ENCODE results near the gene PPFIA1. TPM values are rescaled to one million over a fixed set of nuclear protein-coding genes. Genes with fewer than 3 reads are reported as not detected.
"Not testable (repeated sequence)": the region's sequence is repeated elsewhere in the genome, so short reads cannot be mapped to it uniquely, and the experiment has no call there.

The PPFIA1 gene
- total and polyA plus RNA-seq, 3 donors from 2014 or later = 110 to 144 (median 125) TPM

DNA sequence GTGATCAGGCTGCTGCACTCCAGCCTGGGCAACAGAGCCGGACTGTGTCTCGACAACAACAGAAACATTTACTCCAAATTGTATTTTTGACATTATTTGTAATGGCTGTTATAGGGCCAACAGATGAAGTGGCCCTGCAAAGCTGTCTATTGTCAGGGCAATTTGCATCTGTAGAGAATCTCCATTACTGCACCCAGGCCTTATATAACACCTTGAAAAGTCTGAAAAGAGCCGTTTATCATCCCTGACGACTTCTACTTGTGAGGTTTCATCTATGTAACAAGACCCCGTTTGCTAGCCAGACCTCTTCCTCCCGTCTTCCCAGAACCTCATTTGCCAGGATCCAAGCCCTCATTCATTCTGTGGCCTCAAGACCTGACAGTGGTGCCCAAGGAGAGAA, 118.7 kb downstream of the PPFIA1 start:
- H3K27ac ChIP-seq = no peak overlapping the region
- TF ChIP-seq, protein P1, sequence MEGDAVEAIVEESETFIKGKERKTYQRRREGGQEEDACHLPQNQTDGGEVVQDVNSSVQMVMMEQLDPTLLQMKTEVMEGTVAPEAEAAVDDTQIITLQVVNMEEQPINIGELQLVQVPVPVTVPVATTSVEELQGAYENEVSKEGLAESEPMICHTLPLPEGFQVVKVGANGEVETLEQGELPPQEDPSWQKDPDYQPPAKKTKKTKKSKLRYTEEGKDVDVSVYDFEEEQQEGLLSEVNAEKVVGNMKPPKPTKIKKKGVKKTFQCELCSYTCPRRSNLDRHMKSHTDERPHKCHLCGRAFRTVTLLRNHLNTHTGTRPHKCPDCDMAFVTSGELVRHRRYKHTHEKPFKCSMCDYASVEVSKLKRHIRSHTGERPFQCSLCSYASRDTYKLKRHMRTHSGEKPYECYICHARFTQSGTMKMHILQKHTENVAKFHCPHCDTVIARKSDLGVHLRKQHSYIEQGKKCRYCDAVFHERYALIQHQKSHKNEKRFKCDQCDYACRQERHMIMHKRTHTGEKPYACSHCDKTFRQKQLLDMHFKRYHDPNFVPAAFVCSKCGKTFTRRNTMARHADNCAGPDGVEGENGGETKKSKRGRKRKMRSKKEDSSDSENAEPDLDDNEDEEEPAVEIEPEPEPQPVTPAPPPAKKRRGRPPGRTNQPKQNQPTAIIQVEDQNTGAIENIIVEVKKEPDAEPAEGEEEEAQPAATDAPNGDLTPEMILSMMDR (IDR thresholded peaks at IDR 0.05) = no peak
- no peak for TF ChIP-seq POLR2A (IDR thresholded peaks at IDR 0.05)
- intact Hi-C loops (cut with DNase I; ENCODE audit: low total_unique reads) = no loop called here
- H3K9me3 ChIP-seq = no peaks in the 10 kb centered on the region
- DNase-seq = no peak
- H3K4me3 ChIP-seq = no peak overlapping the region
- H3K27me3 ChIP-seq = no peaks in the 10 kb centered on the region
- no peaks in the 10 kb centered on the region for H3K4me1 ChIP-seq
- no peaks in the 10 kb centered on the region for H3K36me3 ChIP-seq (ENCODE audit: low read depth, missing control alignments)
- WGBS, 2 donors = 76 to 85% methylated on average over 6 of the region's 6 CpGs

DNA sequence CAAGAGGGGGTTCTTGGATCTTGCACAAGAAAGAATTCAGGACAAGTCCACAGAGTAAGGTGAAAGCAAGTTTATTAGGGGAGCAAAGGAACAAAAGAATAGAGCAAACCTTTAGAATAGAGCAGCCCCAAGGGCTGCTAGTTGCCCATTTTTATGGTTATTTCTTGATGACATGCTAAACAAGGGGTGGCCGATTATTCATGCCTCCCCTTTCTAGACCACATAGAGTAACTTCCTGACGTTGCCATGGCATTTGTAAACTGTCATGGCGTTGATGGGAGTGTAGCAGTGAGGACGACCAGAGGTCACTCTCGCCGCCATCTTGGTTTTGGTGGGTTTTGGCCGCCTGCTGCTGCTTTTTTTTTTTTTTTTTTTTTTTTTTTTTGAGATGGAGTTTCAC, 120.4 kb downstream of the PPFIA1 start:
- H3K4me3 ChIP-seq; DNase-seq; intact Hi-C loops (cut with DNase I; ENCODE audit: low total_unique reads); H3K27ac ChIP-seq; H3K27me3 ChIP-seq; H3K4me1 ChIP-seq; H3K36me3 ChIP-seq (ENCODE audit: low read depth, missing control alignments); H3K9me3 ChIP-seq: not testable (repeated sequence)
- 92 to 94% methylated on average over 7 of the region's 7 CpGs for WGBS, 2 donors

DNA sequence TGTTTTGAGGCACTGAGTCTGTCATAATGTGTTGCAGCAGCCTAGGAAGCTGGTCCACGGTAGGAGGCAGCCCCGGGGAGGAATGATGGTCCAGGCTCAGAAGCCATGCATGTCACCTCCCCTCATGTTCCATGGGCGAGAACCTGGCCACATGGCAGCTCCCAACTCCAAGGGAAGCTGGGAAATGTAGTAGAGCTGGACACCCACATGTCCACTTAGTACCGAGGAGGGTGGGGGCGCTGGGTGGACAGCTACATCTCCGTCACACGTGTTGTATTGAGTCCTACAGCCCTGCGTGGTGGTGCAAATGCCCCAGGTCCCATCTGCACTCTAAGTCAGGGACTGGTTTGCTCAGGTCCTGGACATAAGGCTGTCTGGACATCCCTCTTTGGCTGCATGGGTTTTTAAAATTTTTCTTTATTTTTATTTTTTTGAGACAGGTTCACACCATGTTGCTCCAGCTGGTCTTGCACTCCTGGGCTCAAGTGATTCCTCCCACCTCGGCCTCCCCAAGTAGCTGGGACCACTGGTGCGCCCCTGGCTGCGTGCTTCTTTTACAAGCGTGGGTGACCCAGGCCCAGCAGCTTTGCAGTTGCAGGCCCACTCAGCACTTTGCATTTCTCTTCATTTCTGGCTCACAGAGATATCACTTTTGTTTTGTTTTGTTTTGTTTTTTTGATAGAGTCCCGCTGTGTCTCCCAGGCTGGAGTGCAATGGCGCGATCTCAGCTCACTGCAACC, 123.9 kb downstream of the PPFIA1 start:
- TF ChIP-seq, protein P1 (IDR thresholded peaks at IDR 0.05) = no peak
- no peak for TF ChIP-seq POLR2A (IDR thresholded peaks at IDR 0.05)
- Histone ChIP-seq H3K4me3 (no peak overlapping the region), H3K9me3 (no peaks in the 10 kb centered on the region), H3K27ac (no peak overlapping the region), H3K27me3 (no peaks in the 10 kb centered on the region), H3K4me1 (peaks cover 8% of the 10 kb centered on the region), H3K36me3 (ENCODE audit: low read depth, missing control alignments) (no peaks in the 10 kb centered on the region)
- intact Hi-C loops (cut with DNase I; ENCODE audit: low total_unique reads) = no loop called here
- no peak for DNase-seq
- WGBS, 2 donors = 89 to 96% methylated on average over 11 to 15 of the region's 15 CpGs

DNA sequence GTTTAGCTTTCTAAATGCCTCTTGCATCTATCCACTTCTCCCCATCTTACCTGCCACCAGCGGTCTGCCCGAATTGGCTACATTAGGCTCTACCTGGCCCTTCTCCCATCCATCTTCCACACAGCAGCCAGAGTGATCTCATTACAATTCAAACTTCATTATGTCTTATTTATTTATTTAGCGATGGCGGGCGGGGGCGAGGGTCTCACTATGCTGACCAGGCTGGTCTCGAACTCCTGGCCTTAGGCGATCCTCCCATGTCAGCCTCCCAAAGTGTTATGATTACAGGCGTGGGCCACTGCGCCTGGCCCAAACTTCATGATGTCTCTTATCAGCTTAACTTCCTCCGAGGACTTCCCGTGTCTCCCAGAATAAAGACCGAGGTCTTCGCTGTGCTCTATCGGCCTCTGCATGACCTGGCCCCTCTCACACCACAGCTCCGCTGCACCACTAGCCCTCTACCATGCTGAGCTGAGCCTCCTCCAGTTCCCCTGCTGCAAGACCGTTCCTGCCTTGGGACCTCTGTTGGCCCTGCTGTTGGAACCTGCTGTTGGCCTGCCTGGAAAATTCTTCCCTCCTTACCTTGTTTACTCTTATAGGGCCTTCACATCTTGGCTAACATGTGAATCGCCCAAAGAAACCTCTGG, 127.0 kb downstream of the PPFIA1 start:
- TF ChIP-seq, protein P1 (IDR thresholded peaks at IDR 0.05) = no peak
- TF ChIP-seq POLR2A (IDR thresholded peaks at IDR 0.05) = no peak
- H3K9me3 ChIP-seq = no peaks in the 10 kb centered on the region
- H3K4me1 ChIP-seq = peaks cover 30% of the 10 kb centered on the region
- H3K4me3 ChIP-seq = peak overlapping the region; percentile 96 to 97
- H3K27me3 ChIP-seq = no peaks in the 10 kb centered on the region
- intact Hi-C loops (cut with DNase I; ENCODE audit: low total_unique reads) = no loop called here
- DNase-seq = peak; percentile 29
- H3K36me3 ChIP-seq (ENCODE audit: low read depth, missing control alignments) = no peaks in the 10 kb centered on the region
- 22 to 27% methylated on average over 17 to 18 of the region's 18 CpGs for WGBS, 2 donors
- H3K27ac ChIP-seq = peak overlapping the region; percentile 40 to 89

DNA sequence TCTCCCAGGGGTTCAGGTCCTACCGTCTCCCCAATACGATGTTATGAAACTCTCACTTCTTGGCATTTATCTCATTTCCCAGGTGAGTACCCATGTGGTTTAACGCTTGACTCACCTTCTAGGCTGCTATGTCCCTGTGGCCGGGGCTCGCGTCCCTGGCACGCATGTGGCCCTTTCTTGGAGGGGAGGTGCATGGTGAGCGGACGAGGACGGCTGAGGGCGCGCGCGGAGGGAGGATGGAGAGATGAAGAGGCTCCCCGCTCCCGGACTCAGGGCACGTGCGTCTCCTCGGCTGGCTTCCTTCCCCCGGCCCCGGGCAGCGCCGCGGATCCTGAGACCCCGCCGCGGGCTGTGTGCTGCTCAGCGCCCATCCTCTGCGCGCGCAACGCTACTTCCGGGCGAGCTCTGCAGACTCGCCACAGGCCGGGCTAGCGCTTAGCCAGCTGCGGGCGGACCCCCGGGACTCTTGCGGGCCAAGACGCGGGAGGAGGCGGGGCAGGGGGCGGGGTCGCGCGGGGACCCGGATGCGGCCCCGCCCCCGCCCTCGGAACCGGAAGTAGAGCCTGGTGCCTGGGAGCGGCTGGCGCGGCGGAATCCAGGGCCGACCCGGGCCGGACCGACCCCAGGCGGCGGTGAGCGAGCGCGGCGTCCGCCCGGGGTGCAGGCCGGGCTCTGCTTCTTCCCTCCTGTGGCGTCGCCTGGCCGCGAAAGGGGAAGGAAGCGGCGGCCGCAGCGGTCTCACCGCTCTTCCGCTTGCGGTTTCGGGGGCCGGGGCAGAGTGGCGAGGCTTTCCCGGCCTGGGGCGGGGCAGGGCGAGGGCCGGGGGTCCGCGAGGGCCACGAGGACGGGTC, 127.7 kb downstream of the PPFIA1 start, which contains the start of gene CTTN:
TSS of gene CTTN (plus strand) at position 547 of the 851 bp plus-strand sequence. CDS start 8,769 bp downstream, outside the sequence.
- no peaks in the 10 kb centered on the region for H3K27me3 ChIP-seq
- intact Hi-C loops (cut with DNase I; ENCODE audit: low total_unique reads) = no loop called here
- DNase-seq = peak; percentile 88
- peak within 1 kb of the TSS; percentile 86 to 89 for H3K27ac ChIP-seq
- no peaks in the 10 kb centered on the region for H3K9me3 ChIP-seq
- 1 to 2% methylated on average over 25 to 93 of the region's 93 CpGs for WGBS, 2 donors
- TF ChIP-seq POLR2A (IDR thresholded peaks at IDR 0.05) = peak; percentile 35
- TF ChIP-seq, protein P1 (IDR thresholded peaks at IDR 0.05) = no peak
- peak within 1 kb of the TSS; percentile 96 to 97 for H3K4me3 ChIP-seq
- peaks cover 34% of the 10 kb centered on the region for H3K4me1 ChIP-seq
- no peaks in the 10 kb centered on the region for H3K36me3 ChIP-seq (ENCODE audit: low read depth, missing control alignments)

All from testis (tissue), 3 donors.